Kidney capillary endothelial cell (primary cell): ENCODE data around the gene ACVR1B.

Experiments used
- DNase-seq: peaks from one replicate; pipeline ENCODE4 v3.0.0-alpha.2; 2018; ENCODE audit warnings: low spot score

Gene ACVR1B

DNA sequence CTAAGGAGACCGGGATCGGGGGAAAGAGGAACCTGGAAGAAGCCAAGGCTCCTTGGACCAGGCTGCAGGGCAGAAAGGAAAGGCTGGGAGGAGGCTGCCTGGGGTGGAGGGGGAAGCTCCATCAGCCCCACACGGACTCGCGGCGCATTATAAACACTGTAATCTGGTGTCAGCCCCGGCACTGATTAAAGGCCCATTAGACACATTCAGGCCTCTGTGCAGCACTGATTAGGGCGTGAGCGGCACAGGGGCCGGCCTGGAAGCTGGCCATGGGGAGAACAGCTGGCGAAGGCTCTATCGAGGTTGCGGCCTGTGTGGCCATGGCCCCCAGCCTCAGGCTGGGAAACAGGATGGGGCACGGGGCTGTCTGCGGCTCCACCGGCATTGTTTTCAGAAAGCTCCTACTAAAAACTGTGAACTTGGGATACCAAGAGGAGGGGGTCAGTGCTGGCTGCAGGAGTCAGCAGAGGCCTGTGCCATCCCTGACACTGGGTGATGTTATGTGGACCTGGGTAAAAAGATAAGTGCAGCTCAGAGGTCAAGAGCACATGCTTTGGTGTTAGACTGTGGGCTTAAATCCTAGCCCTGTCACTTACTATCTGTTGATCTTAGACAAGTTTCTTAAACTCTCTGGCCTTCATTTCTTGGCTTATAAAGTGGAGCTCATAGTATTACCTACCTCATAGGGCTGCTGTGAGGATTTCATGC lies 33.6 kb upstream of the ACVR1B start:
- no peak for DNase-seq

DNA sequence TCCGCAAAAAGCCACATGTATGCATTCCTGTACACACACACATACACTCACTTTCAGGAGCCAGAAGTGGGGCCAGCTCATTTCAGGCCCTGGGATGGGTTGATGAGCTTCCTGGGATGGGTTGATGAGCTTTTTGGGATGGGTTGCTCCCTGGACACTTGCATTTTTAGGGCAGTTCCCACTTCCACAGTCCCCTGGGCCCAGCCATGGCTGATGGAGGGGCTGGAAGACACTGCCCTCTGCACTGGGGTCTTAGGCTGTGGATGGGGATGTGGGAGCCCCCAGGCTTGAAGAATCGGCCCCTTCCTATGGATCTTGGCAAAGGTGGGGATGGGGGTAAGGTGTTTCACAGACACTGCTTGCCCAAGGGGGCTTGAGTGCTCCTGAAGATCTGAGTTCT lies 31.5 kb upstream of the ACVR1B start:
- no peak for DNase-seq

DNA sequence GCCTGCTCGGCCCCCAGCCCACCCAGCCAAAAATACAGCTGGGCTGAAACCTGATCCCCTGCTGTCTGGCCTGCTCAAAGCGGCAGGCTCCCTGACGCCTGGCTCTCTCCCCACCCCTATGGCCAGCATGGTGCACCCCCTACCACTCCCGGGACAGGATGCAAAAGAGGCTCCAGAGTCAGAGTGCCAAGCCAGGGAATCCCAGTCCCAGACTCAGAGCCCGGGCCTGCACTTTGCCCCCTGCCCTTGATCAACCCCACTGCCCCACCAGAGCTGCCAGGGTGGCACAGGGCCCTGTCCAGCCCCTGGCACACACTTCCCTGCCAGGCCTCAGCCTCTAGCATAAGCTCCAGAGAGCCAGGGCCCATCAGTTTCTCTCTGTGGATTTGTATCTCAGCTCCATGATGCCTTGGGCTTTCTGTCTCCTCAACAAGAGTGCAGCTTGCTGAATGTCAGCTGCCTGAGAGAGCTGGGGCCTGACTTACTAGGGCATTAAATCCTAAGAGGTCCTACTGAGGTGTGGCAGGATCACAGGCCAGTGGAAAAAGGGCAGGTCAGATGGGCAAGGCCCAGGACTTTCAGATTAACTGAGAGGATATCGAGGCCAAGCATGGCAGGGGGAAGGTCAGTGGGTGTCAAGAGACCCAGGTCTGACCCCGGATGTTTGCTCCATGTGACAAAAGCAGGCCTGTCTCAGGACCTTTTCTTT lies 30.3 kb upstream of the ACVR1B start:
- no peak for DNase-seq

DNA sequence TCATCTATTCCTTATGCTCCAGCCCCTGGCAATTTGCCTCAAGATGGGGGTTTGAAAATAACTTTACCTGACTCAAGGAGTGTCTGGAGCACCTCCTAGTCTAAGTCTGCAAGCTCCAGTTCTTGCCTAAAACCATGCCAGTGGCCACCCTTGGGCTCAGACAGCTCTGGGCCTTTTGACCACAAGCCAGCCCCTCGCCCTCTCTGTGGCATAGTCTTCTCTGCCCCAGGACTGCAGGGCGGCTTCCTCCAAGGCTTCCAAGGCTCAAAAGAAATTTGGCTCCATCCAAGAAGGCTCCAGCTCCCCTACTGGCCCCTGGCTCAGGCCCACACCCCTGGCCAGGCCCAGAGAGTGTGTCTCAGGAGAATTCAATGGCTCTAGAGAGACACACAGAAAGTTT lies 29.4 kb upstream of the ACVR1B start:
- no peak for DNase-seq

DNA sequence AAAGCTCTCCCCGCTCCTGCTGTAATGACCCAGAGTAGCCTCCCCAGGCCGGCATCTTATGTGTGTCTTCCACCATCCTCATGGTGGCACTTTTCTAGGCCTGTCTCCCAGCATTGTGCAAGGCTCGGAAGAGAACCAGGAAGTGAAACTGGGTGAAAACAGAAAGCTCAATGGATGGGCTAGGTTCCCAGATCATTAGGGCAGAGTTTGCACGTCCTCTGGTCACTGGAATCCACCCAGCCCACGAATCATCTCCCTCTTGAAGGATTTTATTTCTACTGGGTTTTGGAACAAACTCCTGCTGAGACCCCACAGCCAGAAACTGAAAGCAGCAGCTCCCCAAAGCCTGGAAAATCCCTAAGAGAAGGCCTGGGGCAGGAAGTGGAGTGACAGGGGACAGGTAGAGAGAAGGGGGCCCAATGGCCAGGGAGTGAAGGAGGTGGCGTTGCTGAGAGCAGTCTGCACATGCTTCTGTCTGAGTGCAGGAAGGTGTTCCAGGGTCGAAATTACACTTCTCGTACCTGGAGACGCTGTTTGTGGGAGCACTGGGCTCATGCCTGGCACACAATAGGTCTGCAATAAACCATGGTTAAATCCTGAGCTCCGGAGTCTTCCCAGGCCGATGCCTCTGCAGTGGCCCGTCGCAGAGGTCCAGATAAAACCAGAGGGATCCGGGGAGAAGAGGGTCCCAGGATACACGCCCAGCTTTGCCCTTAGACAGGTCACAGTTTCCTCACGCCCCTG lies 28.6 kb upstream of the ACVR1B start:
- DNase-seq, result no peak

DNA sequence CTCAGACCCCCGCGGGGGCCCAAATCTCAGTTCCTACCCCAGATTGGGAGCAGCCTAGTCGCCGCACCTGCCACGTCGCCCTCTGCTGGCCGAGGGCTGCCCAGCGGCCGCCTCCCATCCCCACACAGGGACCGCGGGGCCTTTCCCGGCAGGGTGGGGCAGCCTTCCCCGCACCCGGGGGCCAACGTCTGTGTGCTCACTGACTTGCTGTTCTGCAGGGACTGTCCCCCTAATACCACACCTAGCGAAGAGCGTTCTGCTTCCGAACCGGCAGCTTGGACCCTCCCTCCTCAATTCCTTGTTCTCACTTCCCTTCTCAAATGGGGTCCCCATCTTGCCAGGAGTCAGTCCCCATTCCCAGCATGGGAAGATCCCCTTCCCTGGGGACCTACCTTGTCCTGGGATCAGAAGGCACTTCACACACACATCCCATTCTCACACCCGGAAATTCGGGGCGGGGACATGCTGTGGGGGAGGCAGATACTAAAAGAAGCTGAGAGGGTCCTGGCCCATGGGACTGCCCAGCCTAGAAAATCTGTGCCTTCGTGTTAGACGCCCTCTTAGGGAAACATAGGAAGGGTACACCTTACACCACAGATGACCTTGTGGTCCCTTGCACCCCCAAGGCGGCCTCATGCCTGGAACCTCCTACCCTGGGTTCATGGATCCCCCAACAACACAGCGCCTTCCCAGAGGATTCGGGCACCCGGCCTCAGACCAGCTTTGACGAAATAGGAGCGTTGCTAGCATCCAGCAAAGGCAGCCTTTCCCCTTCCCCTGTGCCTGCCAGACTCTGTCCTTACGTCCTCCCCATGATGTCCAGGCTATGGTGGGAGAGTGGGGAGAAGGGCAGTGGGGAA lies 27.8 kb upstream of the ACVR1B start:
- DNase-seq, result no peak

DNA sequence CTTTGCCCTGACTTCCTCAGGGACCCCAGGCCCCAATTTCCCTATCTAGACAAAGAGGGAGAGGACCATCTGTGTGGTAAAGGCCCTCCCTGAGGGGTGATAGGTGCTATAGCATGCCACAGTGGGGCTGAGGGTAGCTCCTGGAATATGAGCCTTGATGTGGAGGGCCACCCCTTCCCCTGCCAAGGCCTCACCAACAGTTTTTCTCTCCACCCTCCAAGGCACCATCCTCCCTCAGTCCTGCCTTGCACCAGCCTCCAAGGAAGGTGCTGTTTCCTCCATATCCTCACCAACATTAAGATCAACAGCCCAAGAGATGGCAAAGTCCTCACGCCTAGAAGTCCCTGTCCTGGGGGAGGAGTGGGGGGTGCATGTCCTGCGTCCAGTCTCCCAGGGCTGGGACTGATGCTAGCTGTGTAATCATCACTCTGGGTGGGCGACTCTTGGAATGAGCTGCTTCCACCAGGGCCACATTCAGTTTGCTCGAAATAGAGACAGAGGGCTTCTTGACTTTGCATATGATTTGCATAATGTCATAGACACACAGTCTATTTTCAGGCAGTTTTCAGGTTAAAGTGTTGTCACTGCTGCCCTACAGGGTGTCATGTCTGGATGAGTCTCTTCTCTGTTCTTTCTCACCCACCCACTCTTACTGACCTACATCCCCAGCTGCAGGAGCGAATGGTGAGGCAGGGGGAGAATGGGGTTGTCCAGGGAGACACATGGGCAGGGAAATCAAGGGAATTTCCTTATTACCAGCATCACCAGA lies 26.8 kb upstream of the ACVR1B start:
- no peak for DNase-seq

DNA sequence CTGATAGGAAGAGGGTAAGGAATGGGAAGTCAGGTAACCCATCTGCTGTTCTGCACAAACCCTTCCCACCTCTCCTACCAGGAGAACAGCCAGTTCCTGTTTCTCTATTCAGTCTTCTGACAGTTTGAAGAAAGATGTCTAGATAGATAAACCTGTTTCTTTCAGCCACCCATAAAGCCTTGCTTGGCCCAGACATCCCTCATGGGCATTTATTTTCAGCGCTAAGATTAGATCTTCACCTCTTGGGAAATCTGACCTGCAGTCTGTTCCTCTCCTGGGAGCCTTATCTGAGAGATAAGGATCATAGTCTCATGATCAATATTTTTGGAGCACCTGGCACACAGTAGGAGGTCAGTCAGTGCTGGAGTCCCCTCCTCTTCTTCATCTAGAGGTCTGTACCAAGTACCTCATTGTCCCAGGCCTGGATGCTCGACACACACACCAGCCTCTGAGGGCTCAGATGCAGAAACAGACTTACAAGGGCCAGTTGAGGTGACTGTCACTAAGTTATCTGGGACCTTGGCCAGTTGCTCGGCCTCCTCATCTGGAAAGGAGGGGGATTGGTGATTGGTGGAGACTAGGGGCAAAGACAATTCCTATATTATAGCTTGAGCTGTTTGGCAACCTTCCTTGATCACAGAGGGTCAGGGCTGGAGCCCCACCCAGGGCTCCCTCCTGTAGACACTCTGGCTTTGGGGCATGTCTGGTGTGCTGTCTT lies 26.0 kb upstream of the ACVR1B start:
- DNase-seq, result no peak

DNA sequence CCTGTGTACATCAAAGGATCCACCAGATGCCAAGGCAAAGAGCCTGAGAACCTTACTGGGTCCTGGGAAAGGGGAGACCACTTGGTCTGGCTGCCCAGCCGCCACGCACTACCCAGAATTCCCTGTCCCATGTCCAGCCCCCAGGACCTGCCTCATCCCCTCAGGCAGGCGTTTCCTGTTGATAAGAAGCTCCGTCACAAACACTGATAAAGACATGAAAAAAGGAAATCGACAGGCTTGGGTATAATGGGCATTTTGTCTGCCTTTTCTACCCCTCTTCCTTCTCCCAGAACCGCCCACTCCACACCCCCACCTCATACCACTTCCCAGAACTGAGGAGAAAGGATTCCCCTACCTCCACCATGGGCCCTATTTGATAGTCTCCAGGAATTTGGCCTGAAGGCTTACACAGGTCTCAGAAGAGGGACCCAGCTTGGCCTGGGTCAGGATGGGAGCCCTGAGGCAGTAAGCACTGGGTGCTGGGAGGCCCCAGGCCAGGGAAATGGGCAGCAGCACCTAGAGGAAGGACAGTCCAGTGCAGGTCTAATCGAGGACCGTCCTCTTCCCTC lies 25.4 kb upstream of the ACVR1B start:
- no peak for DNase-seq

DNA sequence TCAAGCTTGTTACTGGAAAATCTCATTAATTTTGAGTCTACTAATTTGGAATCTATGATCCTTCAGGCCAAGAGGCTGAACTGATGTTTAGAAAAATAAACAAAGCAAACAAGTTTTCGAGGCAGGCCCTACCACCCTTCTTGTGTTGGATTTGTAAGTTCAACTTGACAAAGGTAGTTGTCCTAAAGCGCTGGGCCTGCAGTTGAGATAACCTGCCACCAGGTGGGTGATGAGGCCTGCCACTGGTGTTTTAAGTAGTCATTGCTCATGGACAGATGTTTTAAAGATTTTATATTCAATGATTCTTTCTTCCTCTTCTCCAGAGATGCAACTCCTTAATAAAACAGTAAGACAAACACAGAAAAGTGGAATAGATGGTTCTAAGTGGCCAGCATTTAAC lies 24.8 kb upstream of the ACVR1B start:
- no peak for DNase-seq

DNA sequence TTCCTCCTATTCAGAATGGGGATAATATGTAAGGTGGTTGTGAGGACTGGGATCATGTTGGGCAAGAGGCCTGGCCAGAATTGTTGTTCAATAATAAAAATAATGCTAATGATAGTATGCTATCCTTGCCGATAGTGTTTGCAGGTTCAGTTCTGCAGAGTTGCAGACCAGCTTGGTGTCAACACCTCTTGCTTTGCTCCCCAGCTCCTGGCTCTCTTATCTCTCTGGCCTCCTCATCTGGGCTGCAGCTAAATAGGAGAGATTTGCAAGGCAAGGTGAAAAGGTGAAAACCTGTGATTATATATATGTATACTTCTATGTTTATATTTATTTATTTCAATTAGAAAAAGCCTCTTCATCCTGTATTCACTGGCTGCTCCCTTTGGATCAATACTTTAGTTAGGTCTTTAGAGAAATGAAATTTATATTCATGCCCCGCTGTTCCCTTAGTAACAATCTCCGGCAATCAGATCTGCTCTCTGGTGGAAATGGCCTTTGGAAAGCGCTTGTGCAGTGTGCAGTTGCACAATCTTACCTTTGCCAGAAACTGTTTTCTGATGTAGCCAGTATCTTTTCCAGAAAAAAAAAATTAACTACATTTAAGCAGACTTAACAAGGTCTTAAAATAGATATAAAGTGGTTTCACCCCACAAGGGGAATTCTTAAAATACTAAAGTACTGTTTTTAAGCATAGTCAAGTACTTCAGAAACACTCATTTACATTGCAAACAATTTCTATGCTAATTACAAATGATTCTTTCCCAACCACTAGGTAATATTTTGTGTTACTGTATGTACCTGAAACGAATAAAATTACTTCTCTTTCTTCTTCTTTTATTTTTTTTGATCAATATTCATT lies 19.1 kb upstream of the ACVR1B start:
- no peak for DNase-seq

DNA sequence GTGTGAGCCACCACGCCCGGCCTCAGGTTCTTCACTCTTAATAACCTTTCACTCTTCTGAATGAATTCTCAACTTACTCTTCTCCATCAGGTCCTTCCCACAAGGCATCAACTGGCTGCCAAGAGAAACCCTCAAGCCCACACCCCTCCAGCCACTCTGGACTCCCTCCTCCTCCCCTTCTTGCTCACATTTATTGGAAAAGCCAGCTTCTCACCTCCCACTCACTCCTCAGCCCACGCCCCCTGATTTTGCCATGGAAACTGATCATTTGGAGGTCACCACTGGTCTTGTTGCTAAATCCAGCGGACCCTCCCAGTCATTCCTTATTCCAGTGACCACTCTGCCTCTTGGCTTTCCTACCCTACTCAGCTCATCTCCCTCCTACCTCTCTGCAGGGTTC lies 17.4 kb upstream of the ACVR1B start:
- DNase-seq, result no peak

DNA sequence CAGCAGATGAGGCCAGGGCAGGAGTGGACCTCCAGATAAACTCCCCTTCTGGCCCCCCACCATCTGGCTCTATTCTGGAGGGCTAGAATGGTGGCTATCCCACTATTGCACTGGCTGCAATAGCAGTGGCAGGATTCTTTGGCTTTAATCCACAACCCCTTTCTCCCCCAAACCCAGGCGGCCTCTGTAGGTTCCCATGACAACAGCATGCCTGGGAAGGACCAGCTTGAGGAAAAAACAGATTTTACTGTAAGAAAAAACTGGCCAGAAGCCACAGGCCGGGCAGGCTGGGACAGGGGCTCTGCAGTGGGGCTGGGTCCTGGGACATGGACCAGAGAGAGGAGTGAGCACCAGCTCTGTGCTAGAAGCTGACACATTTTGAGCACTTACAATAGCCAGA lies 13.6 kb upstream of the ACVR1B start:
- DNase-seq, result no peak

DNA sequence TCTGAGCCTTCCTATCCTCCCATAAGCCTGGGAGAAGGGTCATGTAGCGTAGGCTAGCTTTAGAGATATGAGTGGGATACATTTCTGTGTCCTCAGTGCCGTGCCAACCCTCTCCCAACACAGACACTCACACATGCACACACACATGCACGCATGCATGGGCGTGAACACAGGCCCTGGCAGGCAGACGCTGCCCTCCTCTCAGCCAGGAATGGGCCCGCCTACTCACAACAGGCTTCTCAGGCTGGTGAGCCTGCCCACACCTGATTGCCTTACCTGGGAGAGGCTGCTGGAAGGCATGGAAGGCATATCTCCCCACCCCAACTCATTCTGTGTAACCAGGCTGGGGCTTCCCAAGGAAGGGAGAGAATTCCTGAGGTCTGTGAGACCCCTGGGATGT lies 12.8 kb upstream of the ACVR1B start:
- DNase-seq, result no peak

DNA sequence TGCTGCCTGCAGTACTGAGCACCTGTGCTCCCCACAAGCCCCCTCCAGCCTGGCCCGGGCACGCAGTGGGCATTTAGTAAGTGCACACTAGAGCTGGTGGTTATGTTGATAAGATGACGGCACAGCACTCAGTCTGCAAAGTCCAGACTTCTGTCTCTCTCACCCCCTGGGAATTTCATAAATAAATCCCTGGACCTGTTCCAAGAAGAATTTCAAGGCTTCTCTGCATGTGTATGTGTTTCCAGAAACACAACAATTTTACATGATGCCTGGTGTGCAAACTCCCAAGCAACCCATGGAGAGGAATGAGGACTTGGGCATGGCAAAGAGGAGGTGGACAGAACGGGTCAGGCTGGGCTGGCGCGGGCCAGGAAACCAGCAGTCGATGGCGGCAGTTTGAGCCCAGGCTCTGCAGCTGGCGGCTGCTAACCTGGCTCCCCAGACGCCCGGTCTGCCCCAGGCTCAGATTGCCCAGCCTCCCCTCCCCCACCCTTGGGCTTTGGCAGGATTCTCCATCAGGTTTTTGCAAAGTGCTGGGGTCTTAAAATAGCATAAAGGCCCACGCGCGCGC lies 10.4 kb upstream of the ACVR1B start:
- DNase-seq, result no peak

DNA sequence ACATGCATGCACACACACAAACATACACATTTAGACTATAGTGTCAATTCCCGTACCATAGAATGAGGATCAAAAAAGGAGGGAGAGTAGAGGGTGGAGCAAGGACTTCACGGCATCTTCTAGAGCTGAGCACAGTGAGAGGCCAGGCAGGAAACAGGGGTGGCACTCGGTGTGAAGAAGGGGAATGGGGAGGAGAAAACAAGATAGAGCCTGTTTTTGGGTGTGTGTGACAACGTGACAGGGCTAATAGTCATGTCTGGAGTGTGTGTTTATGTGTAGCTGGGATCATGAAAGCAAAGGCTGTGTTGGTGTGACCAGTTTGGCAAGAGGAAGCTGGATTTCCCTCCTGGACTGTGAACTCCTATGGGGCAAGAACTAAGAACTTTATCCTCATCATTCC lies 9.9 kb upstream of the ACVR1B start:
- no peak for DNase-seq

DNA sequence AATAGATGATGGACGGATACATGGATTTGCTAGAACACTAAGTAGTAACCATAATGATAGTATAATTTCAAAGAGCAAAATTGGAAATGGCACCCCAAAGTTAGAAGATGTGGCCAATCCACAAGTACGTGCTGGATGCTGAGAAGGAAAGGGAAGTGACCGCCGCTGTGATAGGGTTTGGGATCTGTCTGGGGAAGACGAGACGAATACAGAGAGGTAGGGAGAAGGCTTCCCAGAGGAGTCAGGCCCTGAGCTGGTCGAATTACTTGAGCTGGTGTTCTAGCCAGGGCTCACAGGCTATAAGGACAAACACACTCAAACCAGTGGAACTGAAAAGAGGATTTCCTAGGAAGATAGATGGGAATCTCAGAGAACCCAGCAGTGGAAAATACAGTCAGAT lies 9.4 kb upstream of the ACVR1B start:
- no peak for DNase-seq

DNA sequence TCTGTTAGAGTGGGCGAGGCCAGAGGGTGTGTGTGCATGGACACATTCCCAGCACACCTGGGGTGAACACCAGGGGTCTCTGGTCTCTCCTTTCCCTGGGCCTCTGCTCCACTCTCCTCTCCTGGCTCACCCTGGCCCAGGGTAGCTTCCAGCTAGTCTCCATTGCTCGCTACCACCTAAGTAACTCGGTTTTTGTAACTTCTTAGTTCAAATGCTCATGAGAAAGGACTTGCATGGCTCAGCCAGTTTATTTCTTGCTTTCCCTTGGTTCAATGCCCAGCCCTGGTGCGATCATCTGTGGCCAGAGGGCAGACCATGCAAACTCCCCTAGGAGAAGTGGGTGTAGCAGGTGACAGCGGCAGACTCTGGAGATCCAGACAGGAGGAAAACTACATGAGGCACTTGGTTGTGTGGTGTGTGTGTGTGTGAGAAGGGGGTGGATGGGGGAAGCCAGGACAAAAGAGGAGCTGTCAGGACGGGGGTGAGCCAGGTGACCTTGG lies 8.9 kb upstream of the ACVR1B start:
- no peak for DNase-seq

DNA sequence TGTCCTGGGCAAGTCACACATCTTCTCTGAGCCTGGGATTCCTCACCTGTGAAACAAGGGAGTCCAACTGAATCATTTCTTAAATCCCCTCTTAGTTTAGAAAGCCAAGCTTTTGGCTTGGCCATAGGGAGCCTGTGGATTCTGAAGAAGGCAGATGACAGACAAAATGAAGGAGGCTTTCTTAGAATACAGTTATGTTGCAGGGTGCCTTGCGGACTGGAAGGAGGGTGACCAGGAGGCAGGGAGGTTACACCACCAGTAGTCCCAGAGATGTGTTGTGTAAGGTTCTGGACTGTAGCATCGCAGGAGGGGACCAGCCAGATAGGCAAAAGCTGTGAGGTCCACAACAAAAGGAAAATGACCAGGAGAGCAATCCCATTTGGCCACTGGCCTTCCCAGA lies 8.2 kb upstream of the ACVR1B start:
- DNase-seq, result no peak
